ENCODE measurements around the gene CLIP1. TPM values are rescaled to one million over a fixed set of nuclear protein-coding genes. Genes with fewer than 3 reads are reported as not detected.

The CLIP1 gene
- total RNA-seq, 1 experiment from 2014 or later = 42.9 TPM

- Histone ChIP-seq H3K9me2 (ENCODE audit: insufficient read depth) (no peaks in the 10 kb centered on the region), H3K9ac (ENCODE audit: low read length) (no peak overlapping the region), H3K9me3 (ENCODE audit: control insufficient read depth in 1 of 2, insufficient read depth in 1 of 2, low read depth in 1 of 2, low read length in 2 of 2) (no peaks in the 10 kb centered on the region), H3K4me1 (ENCODE audit: control insufficient read depth in 1 of 2, insufficient read depth in 2 of 2, low read length in 2 of 2) (no peaks in the 10 kb centered on the region), H4K20me1 (ENCODE audit: insufficient read depth) (no peaks in the 10 kb centered on the region), H2AFZ (ENCODE audit: low read depth, low read length, poor library complexity, severe bottlenecking) (no peak overlapping the region), H3K4me2 (ENCODE audit: low read length) (no peak overlapping the region), H3K27ac (ENCODE audit: low read depth, low read length) (no peak overlapping the region), H3K27me3 (ENCODE audit: insufficient read depth, low read length) (no peaks in the 10 kb centered on the region), H3K36me3 (ENCODE audit: control insufficient read depth in 1 of 2, insufficient read depth in 2 of 2, low read length in 2 of 2) (peaks cover 8 to 12% of the 10 kb centered on the region in 2 experiments), H3K4me3 (replicated peaks in 1 of 2; ENCODE audit: low read depth in 1 of 2, low read length in 2 of 2) (no peak overlapping the region), H3K79me2 (ENCODE audit: insufficient read depth, low read length) (no peaks in the 10 kb centered on the region)
- CTCF ChIA-PET = no interaction called here
- POLR2A ChIA-PET = no interaction called here
- intact Hi-C loops (cut with micrococcal nuclease) = no loop called here
- ATAC-seq = no peak
- DNase-seq (ENCODE audit: low read depth, low spot score) = no peak
- BruUV-seq (replicated peaks) = no TSS peak
- no peak for TF ChIP-seq POLR2A (IDR thresholded peaks at IDR 0.05; ENCODE audit: borderline replicate concordance, extremely low read depth, insufficient read depth, insufficient read length)
- no peak for TF ChIP-seq YY1 (IDR thresholded peaks at IDR 0.05; ENCODE audit: extremely low read depth, insufficient replicate concordance, low read depth, low read length)
- no peak for TF ChIP-seq MAX (IDR thresholded peaks at IDR 0.05)
- no peak for TF ChIP-seq SIN3A (IDR thresholded peaks at IDR 0.05; ENCODE audit: low read depth)
- TF ChIP-seq ZFX (IDR thresholded peaks at IDR 0.05) = no peak
- TF ChIP-seq SRF (IDR thresholded peaks at IDR 0.05; ENCODE audit: low read depth) = no peak
- TF ChIP-seq EGR1 (IDR thresholded peaks at IDR 0.05; ENCODE audit: low read depth) = no peak
- RAD21 ChIA-PET (ENCODE audit: low non-redundant PET in 1 of 2, low total read pairs in 2 of 2, uncharacterized antibody in 2 of 2, unreplicated experiment in 2 of 2) = no interaction called here
Observed at GRCh38 chr12:122327494-122328385, 94.7 kb downstream of the CLIP1 start.

DNA sequence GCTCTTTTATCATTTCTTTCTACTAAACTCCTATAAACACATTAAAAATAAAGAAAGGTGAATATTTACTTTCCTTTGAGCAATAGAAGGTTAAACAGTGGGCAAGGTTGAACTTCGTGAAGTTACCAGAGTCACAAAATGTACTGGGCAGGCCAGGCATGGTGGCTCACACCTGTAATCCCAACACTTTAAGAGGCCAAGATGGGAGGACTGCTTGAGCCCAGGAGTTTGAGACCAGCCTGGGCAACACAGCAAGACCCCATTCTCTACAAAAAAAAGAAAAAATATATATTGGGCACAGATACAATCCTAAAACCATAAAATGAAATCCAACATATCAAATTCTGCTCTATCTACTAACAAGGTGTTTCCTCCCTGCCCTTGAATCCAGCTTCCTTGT, 95.5 kb downstream of the CLIP1 start:
- no peaks in the 10 kb centered on the region for H3K9me3 ChIP-seq (ENCODE audit: control insufficient read depth in 1 of 2, insufficient read depth in 1 of 2, low read depth in 1 of 2, low read length in 2 of 2)
- no peaks in the 10 kb centered on the region for H3K27me3 ChIP-seq (ENCODE audit: insufficient read depth, low read length)
- no peaks in the 10 kb centered on the region for H3K79me2 ChIP-seq (ENCODE audit: insufficient read depth, low read length)
- RAD21 ChIA-PET (ENCODE audit: low non-redundant PET in 1 of 2, low total read pairs in 2 of 2, uncharacterized antibody in 2 of 2, unreplicated experiment in 2 of 2) = no interaction called here
- H3K9me2 ChIP-seq (ENCODE audit: insufficient read depth) = no peaks in the 10 kb centered on the region
- no peak overlapping the region for H3K9ac ChIP-seq (ENCODE audit: low read length)
- no peak overlapping the region for H3K4me2 ChIP-seq (ENCODE audit: low read length)
- H3K4me1 ChIP-seq (ENCODE audit: control insufficient read depth in 1 of 2, insufficient read depth in 2 of 2, low read length in 2 of 2) = no peaks in the 10 kb centered on the region
- ATAC-seq (no peak), DNase-seq (ENCODE audit: low read depth, low spot score) (no peak)
- intact Hi-C loops (cut with micrococcal nuclease) = no loop called here
- BruUV-seq (replicated peaks) = no TSS peak
- CTCF ChIA-PET = no interaction called here
- H2AFZ ChIP-seq (ENCODE audit: low read depth, low read length, poor library complexity, severe bottlenecking) = no peak overlapping the region
- no peak for TF ChIP-seq EGR1 (IDR thresholded peaks at IDR 0.05; ENCODE audit: low read depth)
- no peak for TF ChIP-seq ATF3 (IDR thresholded peaks at IDR 0.05)
- TF ChIP-seq FOSL1 (IDR thresholded peaks at IDR 0.05; ENCODE audit: low read depth) = no peak
- no peak for TF ChIP-seq SIN3A (IDR thresholded peaks at IDR 0.05; ENCODE audit: low read depth)
- no peak for TF ChIP-seq ZFX (IDR thresholded peaks at IDR 0.05)
- no peak for TF ChIP-seq EZH2 (IDR thresholded peaks at IDR 0.05)
- TF ChIP-seq RAD21 (IDR thresholded peaks at IDR 0.05; ENCODE audit: low read depth) = no peak
- TF ChIP-seq POLR2A (IDR thresholded peaks at IDR 0.05; ENCODE audit: borderline replicate concordance, extremely low read depth, insufficient read depth, insufficient read length) = no peak
- TF ChIP-seq, protein P1, sequence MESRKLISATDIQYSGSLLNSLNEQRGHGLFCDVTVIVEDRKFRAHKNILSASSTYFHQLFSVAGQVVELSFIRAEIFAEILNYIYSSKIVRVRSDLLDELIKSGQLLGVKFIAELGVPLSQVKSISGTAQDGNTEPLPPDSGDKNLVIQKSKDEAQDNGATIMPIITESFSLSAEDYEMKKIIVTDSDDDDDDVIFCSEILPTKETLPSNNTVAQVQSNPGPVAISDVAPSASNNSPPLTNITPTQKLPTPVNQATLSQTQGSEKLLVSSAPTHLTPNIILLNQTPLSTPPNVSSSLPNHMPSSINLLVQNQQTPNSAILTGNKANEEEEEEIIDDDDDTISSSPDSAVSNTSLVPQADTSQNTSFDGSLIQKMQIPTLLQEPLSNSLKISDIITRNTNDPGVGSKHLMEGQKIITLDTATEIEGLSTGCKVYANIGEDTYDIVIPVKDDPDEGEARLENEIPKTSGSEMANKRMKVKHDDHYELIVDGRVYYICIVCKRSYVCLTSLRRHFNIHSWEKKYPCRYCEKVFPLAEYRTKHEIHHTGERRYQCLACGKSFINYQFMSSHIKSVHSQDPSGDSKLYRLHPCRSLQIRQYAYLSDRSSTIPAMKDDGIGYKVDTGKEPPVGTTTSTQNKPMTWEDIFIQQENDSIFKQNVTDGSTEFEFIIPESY (IDR thresholded peaks at IDR 0.05; ENCODE audit: extremely low read depth, insufficient replicate concordance, low read length) = no peak
- TF ChIP-seq CEBPB (IDR thresholded peaks at IDR 0.05; ENCODE audit: low read depth) = no peak
- no peak for TF ChIP-seq CBX3 (IDR thresholded peaks at IDR 0.05; ENCODE audit: low read depth)
- peaks cover 7 to 12% of the 10 kb centered on the region in 2 experiments for H3K36me3 ChIP-seq (ENCODE audit: control insufficient read depth in 1 of 2, insufficient read depth in 2 of 2, low read length in 2 of 2)
- POLR2A ChIA-PET = no interaction called here
- no peak overlapping the region for H3K27ac ChIP-seq (ENCODE audit: low read depth, low read length)
- H3K4me3 ChIP-seq (replicated peaks in 1 of 2; ENCODE audit: low read depth in 1 of 2, low read length in 2 of 2) = no peak overlapping the region
- H4K20me1 ChIP-seq (ENCODE audit: insufficient read depth) = no peaks in the 10 kb centered on the region

All from HCT116 (cell line).